Natural killer cell (primary cell): ENCODE results near the gene CAP2. TPM values are rescaled to one million over a fixed set of nuclear protein-coding genes. Genes with fewer than 3 reads are reported as not detected.

ENCODE experiments used
- ATAC-seq, 3 donors: fragments of 150-1000 bp in 2 of 3; fragments of 200-7000 bp in 1 of 3; cut with Tn5 transposase; 1 replicate in 1 of 3; 2 replicates in 2 of 3; pipeline ENCODE4 v1.10.0; 2021; ENCODE audit warnings: mild to moderate bottlenecking in 2 of 3, moderate library complexity in 2 of 3
- DNase-seq, 2 donors: peaks; one replicate each; pipeline versions ENCODE4 v3.0.0 to v3.0.0-alpha.2; 2013 to 2021; ENCODE audit warnings: mixed read lengths in 1 of 2
- H3K27ac ChIP-seq: one replicate; pipeline ENCODE4 v1.5.1; 2013; ENCODE audit warnings: mild to moderate bottlenecking, low read length
- H3K27me3 ChIP-seq: one replicate; pipeline ENCODE4 v1.6.1; 2013; ENCODE audit warnings: low read length; ENCODE audit not compliant: control insufficient read depth, insufficient read depth
- H3K36me3 ChIP-seq: one replicate; pipeline ENCODE4 v1.6.1; 2013; ENCODE audit warnings: low read length; ENCODE audit not compliant: control insufficient read depth, insufficient read depth
- H3K4me1 ChIP-seq: one replicate; pipeline ENCODE4 v1.6.1; 2013; ENCODE audit warnings: low read length; ENCODE audit not compliant: control insufficient read depth, insufficient read depth
- H3K4me3 ChIP-seq: one replicate; pipeline ENCODE4 v1.5.1; 2013; ENCODE audit warnings: low read length
- H3K9me3 ChIP-seq: one replicate; pipeline ENCODE4 v1.6.1; 2013; ENCODE audit warnings: low read length; ENCODE audit not compliant: control insufficient read depth, insufficient read depth
- H3K27ac Mint-ChIP-seq, 2 donors: one replicate each; pipeline ENCODE4 v1.8.0; 2022; ENCODE audit warnings: mild to moderate bottlenecking in 2 of 2, mixed read lengths in 2 of 2, moderate library complexity in 1 of 2
- H3K27me3 Mint-ChIP-seq, 2 donors: one replicate each; pipeline ENCODE4 v1.8.0; 2022; ENCODE audit warnings: low read depth in 2 of 2, mixed read lengths in 2 of 2
- H3K36me3 Mint-ChIP-seq: one replicate; pipeline ENCODE4 v1.8.0; 2022; ENCODE audit warnings: mixed read lengths
- H3K4me1 Mint-ChIP-seq, 2 donors: one replicate each; pipeline ENCODE4 v1.8.0; 2022; ENCODE audit warnings: mixed read lengths in 2 of 2
- H3K4me3 Mint-ChIP-seq: one replicate; pipeline ENCODE4 v1.8.0; 2022; ENCODE audit warnings: mild to moderate bottlenecking, moderate library complexity, mixed read lengths
- H3K9me3 Mint-ChIP-seq, 2 donors: one replicate each; pipeline ENCODE4 v1.8.0; 2022; ENCODE audit warnings: mixed read lengths in 2 of 2
- WGBS: methylation state at CpG from one replicate; pipeline ENCODE4 v1.1.7; 2013; ENCODE audit warnings: missing lambda C conversion rate; ENCODE audit not compliant: insufficient coverage; 5-methylcytosine and 5-hydroxymethylcytosine counted together
- intact Hi-C: fragments of 100-400 bp; cut with micrococcal nuclease; formaldehyde crosslinking; loops from one replicate; pipeline ENCODE4 v1.14.2; 2022
- total RNA-seq, 4 donors: library from RNA; stranded (reverse); fragments of 120-200 nt in 1 of 4; gene quantifications; one replicate each; pipeline versions ENCODE4 v1.2.3 to v1.2.4, GENCODE V29; 2013 to 2022
- TF ChIP-seq, protein P1 (sequence below): fragments of 200-600 bp; IDR thresholded peaks from one replicate; pipeline ENCODE4 v1.8.0; 2022; ENCODE audit warnings: antibody characterized with exemption

CAP2 gene
- total RNA-seq, 3 donors from 2014 or later (not counting 1 experiment from before 2014, with no cell fraction given) = not detected

DNA sequence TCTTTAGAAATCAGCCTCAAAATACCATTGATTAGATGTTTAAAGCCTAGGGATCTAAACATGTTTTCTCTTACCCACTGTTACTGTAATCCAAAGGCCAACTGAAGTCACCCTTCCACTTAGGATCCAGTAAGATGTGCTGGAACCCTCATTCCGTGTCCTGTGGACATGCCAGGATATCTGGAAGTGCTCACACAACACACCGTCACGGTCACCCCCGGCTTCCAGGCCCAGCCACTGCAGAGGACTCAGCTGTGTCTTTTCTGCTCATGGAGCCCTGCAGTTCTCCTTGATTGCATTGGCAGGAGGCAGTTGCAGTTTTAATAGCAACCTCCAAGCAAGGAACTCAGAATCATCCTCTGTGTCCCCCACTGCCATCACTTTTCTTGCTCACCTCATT lies 93.3 kb downstream of the CAP2 start:
- no peak for ATAC-seq
- WGBS = 96% methylated on average over 4 of the region's 4 CpGs
- no peak for DNase-seq
- Mint-ChIP-seq H3K27ac (no peak overlapping the region), H3K4me3 (no peak overlapping the region), H3K27me3 (peaks cover 0 to 9% of the 10 kb centered on the region in 2 donors), H3K36me3 (no peaks in the 10 kb centered on the region), H3K4me1 (peaks cover 8 to 10% of the 10 kb centered on the region in 2 donors), H3K9me3 (no peaks in the 10 kb centered on the region)
- no peak overlapping the region for H3K27ac ChIP-seq
- intact Hi-C loops = no loop called here
- no peaks in the 10 kb centered on the region for H3K4me1 ChIP-seq
- H3K27me3 ChIP-seq = no peaks in the 10 kb centered on the region
- H3K9me3 ChIP-seq = no peaks in the 10 kb centered on the region
- TF ChIP-seq, protein P1, sequence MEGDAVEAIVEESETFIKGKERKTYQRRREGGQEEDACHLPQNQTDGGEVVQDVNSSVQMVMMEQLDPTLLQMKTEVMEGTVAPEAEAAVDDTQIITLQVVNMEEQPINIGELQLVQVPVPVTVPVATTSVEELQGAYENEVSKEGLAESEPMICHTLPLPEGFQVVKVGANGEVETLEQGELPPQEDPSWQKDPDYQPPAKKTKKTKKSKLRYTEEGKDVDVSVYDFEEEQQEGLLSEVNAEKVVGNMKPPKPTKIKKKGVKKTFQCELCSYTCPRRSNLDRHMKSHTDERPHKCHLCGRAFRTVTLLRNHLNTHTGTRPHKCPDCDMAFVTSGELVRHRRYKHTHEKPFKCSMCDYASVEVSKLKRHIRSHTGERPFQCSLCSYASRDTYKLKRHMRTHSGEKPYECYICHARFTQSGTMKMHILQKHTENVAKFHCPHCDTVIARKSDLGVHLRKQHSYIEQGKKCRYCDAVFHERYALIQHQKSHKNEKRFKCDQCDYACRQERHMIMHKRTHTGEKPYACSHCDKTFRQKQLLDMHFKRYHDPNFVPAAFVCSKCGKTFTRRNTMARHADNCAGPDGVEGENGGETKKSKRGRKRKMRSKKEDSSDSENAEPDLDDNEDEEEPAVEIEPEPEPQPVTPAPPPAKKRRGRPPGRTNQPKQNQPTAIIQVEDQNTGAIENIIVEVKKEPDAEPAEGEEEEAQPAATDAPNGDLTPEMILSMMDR = no peak
- H3K36me3 ChIP-seq = no peaks in the 10 kb centered on the region
- no peak overlapping the region for H3K4me3 ChIP-seq

DNA sequence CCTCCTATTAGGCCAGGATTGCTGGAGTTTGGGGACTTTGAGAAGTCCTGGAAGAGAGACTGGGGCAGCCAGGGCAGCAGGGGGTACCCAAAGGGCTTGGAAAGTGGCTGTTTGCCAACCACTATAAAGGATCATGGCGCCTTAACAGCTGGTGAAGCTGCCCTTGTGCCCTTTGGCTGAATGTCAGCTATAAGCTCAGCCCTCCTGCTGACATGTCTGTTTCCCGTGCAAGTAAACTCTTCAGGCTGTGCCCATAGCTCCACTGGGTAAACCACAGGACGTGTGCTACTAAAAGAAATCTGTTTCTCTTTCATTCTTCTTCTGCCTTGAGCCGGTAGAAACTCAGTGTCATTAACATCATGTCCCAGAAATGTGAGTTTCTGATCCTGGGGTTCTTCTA lies 97.3 kb downstream of the CAP2 start:
- no peak overlapping the region for H3K4me3 ChIP-seq
- H3K4me1 ChIP-seq = no peaks in the 10 kb centered on the region
- 15% methylated on average over 4 of the region's 4 CpGs for WGBS
- no peak overlapping the region for H3K27ac ChIP-seq
- no peak for DNase-seq
- H3K9me3 ChIP-seq = no peaks in the 10 kb centered on the region
- TF ChIP-seq, protein P1 = no peak
- H3K27me3 Mint-ChIP-seq = peaks cover 21 to 29% of the 10 kb centered on the region in 2 donors
- ATAC-seq = peak in 1 of 3 donors; percentile 34
- peaks cover 8 to 10% of the 10 kb centered on the region in 2 donors for H3K4me1 Mint-ChIP-seq
- no peak overlapping the region for H3K27ac Mint-ChIP-seq
- intact Hi-C loops = no loop called here
- no peak overlapping the region for H3K4me3 Mint-ChIP-seq
- no peaks in the 10 kb centered on the region for H3K36me3 ChIP-seq
- H3K9me3 Mint-ChIP-seq = no peaks in the 10 kb centered on the region
- H3K36me3 Mint-ChIP-seq = no peaks in the 10 kb centered on the region
- no peaks in the 10 kb centered on the region for H3K27me3 ChIP-seq

DNA sequence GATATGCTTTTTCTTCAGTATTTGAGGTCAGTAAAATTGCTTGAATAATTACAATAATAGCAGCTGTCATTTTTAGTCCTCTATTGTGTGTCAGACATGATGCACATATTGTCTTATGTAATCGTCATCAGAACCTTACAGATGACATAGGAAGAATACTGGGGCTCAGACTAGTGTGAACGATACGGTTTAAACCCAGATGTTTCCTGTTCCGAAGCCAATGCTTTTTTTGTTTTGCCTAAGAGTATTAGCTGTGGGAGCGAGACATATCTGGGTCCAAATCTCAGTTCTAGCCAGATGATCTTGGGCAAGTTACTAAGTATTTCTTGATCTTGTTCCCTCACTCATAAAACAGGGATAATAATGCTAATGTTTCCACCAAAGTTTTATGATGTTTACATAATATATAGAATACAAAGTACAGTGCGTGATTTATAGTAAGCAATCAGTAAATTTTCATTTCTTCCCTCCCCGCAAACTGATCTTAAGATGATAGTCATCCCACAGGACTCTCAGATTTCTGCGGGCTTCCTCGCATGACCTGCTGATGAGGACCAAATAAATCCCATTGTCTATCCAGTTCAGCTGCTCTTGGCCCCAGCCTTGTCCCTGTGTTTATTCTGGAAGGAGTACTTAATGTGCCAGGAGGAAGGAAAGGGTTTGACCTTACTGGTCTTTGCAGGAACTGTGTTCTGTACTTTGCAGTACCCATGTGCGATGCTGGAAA lies 98.2 kb downstream of the CAP2 start:
- DNase-seq = no peak
- H3K27me3 ChIP-seq = no peaks in the 10 kb centered on the region
- H3K36me3 ChIP-seq = no peaks in the 10 kb centered on the region
- H3K4me1 ChIP-seq = no peaks in the 10 kb centered on the region
- no peak overlapping the region for H3K4me3 ChIP-seq
- Mint-ChIP-seq H3K27ac (no peak overlapping the region), H3K27me3 (peaks cover 21 to 31% of the 10 kb centered on the region in 2 donors), H3K36me3 (no peaks in the 10 kb centered on the region), H3K9me3 (no peaks in the 10 kb centered on the region), H3K4me1 (peaks cover 8 to 10% of the 10 kb centered on the region in 2 donors), H3K4me3 (no peak overlapping the region)
- H3K27ac ChIP-seq = no peak overlapping the region
- no peaks in the 10 kb centered on the region for H3K9me3 ChIP-seq
- intact Hi-C loops = no loop called here
- TF ChIP-seq, protein P1 = no peak
- 31% methylated on average over 9 of the region's 10 CpGs for WGBS
- ATAC-seq = no peak

DNA sequence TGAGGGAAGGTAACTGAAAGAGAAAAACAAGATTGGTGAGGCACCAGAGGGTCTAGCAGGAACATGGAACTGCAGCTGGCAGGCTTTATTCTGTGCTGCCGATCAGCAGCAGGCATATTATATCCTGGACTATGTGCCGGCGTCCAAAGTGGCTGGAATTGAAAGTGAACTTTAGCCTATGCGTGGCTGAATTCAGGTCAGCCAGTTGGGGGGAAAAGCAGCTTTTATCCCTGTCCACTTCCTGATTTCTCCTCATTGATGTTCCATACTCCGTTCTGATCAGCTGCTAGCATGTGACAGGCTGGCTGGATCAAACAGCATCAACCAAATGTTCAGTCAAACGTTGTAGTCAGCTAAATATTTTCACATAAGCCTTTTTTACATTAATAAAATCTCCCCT lies 99.0 kb downstream of the CAP2 start:
- intact Hi-C loops = no loop called here
- Histone ChIP-seq H3K36me3 (no peaks in the 10 kb centered on the region), H3K27ac (no peak overlapping the region), H3K9me3 (no peaks in the 10 kb centered on the region), H3K27me3 (no peaks in the 10 kb centered on the region), H3K4me3 (no peak overlapping the region), H3K4me1 (no peaks in the 10 kb centered on the region)
- Mint-ChIP-seq H3K36me3 (no peaks in the 10 kb centered on the region), H3K4me1 (peaks cover 8 to 10% of the 10 kb centered on the region in 2 donors), H3K4me3 (no peak overlapping the region), H3K27me3 (peaks cover 21 to 32% of the 10 kb centered on the region in 2 donors), H3K9me3 (no peaks in the 10 kb centered on the region), H3K27ac (no peak overlapping the region)
- WGBS = 70% methylated on average over 6 of the region's 6 CpGs
- ATAC-seq = no peak
- TF ChIP-seq, protein P1 = no peak
- DNase-seq = no peak
